HG03342 (cell line): ENCODE results near the gene STAT5A.

Source experiments
- ATAC-seq: cut with Tn5 transposase; IDR thresholded peaks from one replicate; pipeline ENCODE4 v1.9.1; 2021; ENCODE audit warnings: mild to moderate bottlenecking, moderate library complexity; ENCODE audit not compliant: unreplicated experiment

The STAT5A gene

DNA sequence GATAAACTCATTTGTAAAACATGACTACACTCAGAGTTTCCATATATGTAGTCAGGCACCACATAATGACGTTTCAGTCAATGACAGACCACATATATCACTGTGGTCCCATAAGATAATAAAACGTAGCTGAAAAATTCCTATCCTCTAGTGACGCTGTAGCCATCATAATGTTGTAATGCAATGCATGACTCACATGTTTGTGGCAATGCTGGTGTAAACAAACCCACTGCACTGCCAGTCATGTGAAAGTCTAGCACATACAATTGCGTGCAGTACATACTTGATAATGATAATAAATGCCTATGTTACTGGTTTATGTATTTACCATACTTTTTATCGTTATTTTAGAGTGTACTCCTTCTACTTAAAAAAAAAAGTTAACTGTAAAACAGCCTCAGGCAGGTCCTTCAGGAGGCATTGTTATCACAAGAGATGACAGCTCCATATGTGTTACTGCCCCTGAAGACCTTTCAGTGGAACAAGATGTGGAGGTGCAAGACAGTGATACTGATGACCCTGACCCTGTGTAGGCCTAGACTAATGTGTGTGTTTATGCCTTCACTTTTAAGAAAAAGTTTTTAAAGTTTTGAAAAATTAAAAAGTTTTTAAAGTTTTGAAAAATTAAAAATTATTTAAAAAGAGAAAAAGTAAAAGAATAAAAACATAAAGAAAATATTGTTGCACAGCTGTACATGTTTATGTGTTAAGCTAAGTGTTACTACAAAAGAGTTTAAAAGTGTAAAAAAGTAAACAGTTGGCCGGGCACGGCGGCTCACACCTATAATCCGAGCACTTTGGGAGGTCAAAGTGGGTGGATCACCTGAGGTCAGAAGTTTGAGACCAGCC lies 21.2 kb upstream of the STAT5A start:
- ATAC-seq = no peak

DNA sequence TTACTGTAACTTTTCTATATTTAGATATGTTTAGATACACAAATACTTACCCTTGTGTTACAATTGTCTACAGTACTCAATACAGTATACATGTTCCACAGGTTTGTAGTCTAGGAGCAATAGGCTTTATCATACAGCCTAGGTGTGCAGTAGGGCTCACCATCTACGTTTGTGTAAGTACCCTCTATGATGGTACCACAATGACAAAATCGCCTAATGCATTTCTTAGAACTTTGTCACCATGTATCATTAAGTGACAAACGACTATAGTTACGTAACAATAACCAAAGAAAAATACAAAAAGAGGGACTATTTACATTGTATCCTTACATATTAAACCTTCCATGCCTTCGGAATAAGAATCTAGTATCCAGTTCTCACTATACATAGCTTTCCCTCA lies 20.1 kb upstream of the STAT5A start:
- ATAC-seq = no peak

DNA sequence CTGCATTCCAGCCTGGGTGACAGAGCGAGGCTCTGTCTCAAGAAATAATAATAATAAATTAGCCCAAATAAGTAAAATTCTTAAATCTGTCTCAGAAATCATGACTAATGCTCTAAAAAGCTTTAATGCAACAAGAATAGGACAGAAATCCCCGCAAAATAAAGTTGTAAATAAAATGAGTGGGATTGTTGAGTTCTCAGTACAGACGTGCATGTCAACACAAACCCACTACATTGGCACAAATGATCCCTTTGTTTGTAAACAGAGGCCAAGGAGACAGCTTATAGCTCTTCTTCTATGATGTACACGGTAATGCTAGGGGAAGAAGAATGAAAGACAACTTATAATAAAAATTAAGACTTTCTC lies 18.1 kb upstream of the STAT5A start:
- ATAC-seq = no peak

DNA sequence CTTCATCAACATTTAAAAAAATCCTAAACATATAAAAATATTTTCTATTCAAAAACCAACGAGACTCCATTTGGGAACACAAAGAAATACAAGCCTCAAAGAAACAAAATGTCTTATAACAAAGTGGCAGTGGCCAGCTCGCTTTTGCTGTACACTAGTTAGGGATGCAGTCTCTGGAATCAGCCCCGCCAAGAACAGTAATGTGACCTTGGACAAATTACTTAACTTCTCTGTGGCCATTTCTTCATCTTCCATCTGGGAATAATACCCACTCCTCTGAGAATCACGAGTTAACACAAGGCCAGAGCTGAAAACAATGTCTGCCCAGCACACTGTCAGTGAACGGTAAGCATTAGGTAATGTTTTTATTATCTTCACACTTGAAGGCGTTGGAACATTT lies 17.7 kb upstream of the STAT5A start:
- no peak for ATAC-seq

DNA sequence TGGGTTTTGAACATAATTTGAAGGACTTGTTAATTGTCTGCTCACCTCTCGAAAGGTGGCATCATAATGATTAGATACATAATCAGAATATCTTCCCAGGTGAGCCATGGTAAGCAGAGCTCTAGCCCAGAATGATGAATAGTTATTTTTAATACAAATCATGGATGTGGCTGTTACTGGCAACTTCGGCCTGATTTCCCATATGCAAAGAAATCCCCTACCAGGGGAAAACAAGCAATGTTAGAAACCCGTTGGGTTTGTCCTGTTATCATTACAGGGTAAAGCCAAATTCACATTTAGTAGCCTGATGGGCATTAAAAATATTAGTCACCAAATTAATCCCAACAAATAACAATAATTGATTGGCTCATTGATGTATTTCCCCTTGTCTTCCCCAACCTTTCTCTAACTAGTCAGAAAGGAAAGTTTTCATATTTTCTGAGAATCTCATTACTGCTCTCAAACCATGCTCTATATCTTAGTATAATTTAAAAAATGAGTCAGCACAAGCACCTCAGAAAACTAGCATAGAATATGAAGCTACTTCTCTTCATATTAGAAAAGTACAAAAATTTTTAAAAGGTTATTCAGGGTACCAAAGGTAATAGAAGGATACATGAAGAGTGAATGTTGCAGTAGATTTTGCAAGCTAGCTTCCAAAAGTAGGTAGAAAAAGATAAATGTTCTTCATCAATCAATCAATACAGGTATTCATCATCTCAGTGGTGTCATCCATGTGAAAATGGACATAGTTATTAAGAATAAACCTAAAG lies 17.1 kb upstream of the STAT5A start:
- ATAC-seq = no peak

DNA sequence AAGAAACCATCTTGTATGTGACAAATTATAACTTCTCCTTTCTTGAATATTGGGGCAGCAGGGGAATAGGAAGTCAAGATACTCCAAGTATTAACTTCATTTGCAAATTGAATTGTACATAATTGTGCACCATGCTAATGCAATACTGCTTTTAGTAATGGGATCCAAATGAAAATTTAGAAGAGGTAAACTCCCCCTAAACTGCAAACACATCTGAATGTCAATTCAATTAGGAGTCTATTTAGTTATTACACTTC lies 16.6 kb upstream of the STAT5A start:
- ATAC-seq = no peak

DNA sequence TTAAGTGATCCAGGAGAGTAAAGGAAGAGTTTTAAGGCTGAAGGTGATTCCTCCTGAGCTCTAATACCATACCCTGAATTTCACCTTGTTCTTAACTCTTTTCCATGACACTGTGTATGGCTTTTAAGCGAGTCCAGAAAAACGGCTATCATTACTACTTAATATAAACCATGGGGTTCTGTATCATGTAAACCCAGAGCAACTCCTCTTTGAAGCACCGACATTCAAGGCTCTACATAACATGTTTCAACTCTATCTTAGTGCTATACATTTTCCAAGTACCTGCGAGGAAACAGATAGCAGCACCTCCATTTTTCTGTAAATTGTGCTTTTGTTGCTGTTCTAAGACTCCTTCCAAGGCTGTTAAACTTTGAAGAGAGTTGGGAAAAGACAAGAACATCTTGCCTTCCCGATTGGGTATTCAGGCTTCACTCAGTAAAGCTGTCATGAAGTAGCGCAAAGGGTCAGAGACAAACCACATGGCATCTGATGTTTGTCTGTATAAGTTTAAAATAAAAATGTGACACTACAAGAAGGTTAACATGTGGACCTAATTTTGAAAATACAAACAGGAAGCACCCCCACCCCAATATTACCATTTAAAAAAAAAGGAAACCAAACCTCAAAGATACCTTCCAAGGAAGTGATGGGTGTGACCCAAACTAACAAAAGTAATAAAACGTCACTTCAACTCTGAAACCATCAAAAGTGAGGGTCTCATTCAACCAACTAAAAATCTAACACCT lies 16.0 kb upstream of the STAT5A start:
- ATAC-seq = no peak

DNA sequence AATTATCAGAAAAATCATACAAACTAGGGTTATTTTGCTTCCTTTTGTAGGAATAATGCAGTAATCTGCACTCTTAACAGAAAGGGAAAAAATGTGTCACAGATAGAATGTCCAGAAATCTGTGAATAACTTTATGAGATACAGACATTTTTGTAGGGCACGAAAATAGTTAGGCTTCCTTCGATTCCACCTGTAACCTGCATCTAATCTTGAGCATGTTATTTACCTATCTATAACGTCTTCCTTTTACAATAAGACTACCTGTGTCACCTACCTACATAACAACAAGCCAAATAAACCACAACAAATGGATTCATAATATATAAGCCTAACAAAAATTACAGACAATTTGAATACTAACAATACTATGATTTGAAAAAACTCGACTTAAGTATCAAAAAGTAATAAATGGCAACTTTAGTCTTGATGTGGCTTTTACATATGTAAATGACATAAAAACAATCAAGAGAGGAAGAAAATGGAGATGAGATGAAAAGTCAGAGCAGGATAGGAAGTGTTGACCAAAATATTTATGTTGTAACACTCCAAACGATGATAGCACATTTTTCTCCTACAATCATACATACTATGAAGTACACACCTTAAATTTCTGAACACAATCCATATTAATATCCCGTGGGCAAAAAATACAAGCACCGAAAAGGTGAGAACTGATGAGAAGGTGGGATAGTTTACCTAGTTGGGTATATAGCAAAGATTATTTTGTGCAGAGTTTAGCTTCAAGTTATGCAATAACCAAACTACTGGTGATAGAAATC lies 14.6 kb upstream of the STAT5A start:
- ATAC-seq = no peak

DNA sequence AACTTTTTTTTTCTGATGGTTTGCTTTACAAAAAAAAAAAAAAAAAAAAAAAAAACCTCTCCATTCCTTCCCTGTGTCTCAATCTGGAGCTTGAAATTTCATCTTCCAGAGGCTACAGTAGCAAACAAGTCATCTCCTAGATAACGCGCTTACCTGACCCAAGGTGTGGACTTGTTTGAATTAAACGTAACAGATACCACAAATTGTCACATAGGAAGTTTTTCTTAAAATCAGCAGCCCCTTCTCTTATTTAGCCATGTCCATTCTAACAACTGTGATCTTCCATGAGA lies 14.1 kb upstream of the STAT5A start:
- ATAC-seq = no peak

DNA sequence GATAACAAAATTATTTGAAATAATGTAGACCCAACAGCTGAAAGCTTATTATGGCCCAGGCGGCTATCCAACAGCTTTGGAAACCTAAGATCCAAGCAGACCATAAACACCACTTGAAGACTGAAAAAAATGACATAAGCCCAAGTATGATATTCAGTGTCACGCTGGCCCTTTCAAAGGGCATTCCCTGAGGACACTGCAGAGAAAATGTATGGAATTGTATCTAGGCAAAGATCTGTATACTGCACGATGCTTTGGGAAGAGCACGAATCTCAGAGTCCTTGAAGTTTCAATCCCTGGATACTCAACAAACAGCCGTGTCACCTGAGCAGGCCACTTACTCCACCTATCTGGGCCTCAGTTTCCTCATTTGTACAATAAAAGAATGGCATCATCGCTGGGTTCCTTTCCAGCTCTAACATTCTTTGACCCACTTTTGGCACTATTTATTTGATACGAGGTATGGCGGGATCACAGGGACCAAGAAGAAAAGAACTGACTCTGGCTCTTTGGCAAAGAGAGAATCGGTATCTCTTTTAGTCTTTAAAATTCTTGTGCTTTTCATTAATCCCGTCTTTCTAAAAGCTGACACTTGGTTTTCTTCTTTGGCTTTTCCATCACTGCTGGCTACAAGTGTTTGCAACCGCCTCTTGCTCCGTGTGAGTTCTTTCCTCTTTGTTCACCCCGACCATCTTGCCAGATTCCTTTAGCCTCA lies 13.3 kb upstream of the STAT5A start:
- ATAC-seq = no peak

DNA sequence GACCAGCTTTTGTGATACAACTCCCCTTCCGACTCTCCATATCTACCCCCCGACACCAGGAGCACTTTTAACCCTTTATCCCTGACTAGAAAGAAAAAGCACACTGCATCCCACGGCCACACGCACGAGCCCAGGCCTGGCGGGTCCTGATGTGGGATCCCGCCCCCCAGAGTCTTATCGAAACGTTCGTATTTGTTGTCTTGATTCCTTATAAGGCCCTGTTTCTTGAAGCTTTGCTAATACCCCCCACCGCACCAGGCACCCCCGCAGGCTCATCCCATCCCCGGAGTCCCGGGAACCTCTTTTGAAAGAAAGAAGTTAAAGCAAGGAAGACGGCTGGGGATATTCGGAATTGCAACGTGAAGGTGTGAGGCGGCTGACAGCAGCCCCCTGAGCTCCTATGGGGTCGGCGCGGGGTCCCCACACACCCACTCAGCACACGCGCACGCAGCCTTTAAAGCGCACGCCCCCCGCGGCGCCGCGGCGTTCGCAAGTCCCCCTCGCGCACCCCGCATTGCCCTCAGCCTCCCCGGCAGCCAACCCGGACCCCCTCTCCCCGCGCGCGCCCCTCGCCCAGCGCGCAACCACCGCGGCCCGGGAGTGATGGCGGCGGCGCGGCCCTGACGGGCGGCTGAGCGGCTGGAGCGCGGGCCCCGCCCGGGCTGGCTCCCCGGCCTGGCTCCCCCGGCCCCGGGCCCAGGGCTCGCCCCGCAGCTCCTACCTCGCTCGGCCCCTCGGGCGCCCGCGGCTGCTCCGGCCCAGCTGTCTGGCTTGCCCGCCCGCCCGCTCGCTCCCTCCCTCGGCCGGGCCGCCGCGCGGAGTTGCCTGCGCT lies 12.6 kb upstream of the STAT5A start:
- peak; percentile 37 for ATAC-seq

DNA sequence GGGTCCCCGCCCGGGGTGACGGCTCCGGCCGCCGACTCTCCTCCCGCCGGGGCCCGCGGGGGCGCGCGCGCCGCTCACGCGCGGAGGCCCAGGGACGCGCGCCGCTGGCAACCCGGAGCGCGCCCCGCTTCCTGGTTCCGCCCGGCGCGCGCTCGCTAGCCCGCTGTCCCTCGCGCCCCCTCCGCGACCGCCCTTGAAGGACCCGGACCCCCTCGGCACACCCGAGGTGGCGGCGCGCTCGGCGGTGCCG lies 12.0 kb upstream of the STAT5A start, which contains the start of gene STAT5B:
STAT5B (minus strand) TSS at position 33 of the 250 bp plus-strand sequence. CDS start 44,264 bp downstream, outside the sequence.
- ATAC-seq = peak; percentile 57

DNA sequence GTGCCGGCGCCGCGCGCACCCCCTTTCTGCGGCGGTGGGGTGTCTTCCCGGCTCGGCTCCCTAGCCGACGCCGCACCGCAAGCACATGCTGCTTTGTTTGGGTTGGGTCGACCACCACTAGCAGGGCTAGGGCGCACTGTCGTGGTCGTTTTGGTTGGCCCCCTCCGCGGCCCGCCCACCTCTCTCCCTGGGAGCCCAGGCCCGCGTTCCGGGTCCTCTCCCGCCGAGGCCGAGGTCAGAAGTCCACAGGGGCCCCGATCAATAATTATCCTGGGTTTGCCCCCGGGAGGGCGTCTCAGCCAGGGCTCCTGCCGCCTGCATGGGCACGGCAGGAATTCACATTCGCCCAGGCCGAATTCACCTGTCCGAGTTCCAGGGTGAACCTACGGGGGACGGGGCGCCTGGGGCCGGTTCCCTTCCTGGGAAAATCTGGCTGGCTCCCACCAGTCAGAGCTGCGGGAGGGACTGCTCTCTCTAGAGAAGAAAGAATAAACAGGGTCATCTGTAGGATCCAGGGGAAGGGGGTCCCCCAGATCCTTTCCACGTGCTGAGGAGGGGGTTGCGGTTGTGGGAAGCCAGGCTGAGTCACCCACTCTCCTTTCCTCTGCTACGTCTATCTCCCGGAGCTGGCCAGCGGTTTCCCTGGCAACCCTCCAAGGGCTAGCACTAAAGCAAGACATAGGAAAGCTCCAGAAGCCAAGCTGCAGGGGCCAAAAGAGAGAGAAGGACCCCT lies 11.5 kb upstream of the STAT5A start:
- peak; percentile 17 for ATAC-seq

DNA sequence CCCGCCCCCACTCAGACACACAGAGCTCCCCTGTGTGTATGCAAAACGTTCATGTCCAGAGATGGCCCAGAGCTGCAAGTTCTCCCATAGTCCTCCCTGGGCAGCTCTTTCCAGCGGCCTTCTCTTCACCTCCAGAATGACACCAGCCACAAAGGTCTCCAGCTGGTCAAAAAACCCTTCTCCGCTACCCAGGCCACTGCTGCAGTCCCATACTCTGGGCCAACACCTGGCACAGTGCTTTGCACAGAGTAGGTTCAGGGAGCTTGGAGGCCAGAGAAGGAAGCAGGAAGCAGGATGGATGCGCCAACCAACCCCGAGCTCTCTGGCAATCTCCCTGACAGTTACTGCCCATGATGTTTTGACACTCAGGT lies 11.0 kb upstream of the STAT5A start:
- ATAC-seq = no peak

DNA sequence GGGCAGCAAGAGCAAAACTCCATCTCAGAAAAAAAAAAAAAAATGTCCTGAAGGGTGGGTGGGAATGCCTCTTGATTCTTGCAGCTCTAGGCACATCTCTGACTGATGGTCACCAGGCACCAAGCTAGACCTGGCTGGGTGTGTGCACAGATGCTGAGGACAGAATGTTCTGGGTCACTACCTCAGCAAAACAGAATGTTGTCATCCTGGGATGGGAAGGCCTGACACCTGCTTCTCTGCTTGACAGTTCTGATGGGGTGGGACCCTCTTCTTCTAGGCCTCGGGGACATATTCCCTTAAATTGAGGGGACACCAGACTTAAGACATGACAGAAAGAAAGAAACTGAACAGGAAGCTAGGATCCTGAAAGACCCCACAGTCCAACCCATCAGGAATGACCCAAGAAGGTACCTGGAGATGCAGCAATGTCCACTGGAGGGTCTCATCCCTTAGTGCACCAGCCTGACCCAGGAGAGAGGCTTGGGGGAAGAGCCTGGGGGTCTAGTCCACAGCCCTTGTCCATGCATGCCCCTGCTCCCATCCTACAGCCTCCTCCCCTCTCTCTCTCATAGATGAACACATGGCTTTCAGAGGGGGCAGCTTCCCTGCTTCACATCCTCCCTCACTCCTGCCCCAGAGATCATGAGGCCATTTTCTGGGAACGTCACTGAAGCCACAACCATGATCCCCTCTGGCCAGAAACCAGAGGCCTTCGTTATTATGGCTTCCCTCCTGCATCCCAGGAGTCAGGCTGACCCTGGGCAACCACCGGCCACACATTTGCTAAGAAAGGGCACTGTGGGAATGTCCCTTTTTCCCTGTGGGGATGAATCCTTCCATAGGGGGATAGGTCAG lies 8.3 kb upstream of the STAT5A start:
- no peak for ATAC-seq

DNA sequence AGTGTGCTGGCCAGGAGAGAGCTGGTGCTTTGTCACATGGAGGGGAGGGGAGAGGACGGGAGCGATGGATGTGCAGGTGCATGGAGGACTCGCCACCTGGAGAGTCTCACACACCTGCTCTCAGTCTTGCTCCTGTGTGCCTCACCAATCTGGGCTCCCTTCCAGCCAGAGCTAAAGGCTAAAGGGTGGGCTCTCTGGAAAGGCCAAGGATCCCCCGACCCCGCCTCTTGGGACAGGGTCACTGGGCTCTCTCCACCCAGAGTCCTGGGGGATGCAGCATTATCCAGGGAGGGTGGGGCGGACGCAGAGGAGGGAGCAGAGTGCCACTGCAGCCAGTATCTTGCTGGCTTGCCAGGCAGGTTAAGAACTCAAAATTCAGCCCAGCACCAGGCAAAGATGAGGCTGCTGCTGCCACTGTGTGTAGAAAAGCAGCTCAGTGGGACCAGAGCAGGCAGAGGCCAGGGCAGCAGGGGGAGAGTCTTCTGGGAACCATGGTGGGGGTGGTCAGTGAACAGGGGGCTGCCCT lies 6.7 kb upstream of the STAT5A start:
- ATAC-seq = no peak

DNA sequence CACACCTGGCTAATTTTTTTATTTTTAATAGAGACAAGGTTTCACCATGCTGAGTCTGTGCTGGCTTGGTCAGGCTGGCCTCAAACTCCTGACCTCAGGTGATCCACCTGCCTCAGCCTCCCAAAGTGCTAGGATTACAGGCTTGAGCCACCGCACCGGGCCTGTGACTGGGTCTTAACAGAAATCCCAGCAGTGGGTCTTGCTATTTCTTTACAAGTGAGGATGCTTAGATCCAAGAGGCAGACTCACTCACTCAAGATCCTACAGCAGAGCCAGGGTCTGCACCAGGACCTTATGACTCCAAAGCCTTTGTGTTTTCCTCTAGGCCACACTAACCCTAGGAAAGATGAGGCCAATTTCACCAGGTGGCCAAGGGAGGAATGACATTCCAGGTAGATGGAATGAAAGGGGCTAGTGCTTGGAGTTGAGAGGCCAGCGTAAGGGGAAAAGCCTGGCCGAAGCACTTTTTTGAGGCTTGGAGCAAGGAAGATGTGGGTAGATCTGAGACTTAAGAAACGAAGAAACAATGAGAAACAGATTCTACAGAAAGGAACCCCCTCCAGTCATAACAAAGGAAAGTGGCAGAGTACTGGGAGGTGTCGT lies 5.7 kb upstream of the STAT5A start:
- ATAC-seq = no peak
